ENCODE measurements around the gene ATOH8.

The ATOH8 gene

DNA sequence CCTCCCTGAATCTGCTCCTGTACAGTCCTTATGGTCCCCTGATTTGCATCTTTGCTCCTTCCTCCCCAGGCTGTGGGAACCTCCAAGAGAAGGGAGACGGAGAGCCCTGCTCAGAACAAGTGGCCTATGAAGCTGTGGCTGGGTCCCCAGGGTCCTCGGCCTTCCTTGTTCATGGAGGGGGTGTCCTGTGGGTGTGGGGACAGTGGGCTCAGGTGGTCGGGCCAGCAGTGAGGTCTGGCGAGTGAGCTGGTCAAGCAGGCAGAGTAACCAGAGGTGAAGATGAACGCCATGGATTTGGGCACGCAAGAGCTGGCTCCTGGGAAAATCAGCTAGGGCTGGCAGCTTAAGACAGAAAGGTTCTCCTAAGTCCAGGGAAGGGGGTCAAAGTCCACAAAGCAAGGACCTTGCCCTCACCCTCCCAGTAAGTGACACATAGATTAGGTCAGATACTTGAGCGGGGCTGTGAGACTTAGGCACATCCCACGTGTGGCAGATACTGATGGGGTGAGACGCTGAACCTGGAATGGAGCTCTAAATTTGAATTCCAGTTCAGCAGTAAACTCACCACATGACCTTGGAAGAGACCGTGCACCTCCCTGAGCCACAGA lies 34.8 kb upstream of the ATOH8 start:
- no peak for DNase-seq (ENCODE audit: low read depth)

DNA sequence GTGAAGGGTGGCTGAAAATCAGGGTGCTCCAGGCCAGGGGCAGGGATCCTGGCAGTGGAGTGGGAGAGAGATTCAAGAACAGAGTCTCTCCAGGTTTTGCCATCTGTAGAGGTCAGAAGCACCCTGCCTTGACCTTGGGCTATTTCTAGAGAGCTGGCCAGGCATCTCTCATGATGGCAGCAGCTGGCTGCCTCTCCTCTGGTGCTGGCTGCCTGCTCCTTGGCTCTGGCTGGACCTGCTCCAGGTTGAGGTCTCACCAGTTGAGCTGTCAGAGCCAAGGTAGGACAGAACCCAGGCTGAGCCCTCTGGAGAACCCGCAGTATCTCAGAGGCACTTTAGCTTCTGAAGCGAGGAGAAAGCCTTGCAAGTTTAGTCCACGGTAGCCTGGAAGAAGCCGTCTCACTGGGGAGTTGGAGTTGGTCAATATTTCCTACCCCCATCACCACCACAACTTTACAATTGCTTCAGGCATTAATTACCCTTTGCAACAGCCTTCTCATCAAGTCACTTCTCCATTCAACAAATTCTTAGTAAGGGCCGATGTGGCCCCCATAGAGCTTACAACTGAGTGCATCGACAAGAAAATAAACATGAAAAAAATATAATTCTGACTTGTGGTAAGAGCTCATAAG lies 34.1 kb upstream of the ATOH8 start:
- no peak for DNase-seq (ENCODE audit: low read depth)

DNA sequence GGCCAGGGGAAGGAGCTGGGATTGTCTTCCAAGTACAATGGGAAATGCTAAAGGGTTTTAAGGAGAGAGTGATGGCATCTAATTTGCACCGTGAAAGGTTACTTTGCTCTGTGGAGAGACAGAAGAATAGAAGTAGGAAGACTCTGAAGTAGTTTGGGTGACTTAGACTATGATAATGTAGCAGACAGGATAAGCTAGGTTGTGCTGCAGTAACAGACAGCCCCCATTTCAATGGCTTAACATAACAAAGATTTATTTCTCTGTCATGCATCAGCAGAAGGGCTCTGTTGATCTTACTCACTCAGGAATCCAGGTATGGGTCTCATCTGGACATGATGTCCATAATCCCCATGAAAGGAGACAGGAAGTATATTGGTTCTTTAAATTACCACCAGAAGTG lies 33.3 kb upstream of the ATOH8 start:
- no peak for DNase-seq (ENCODE audit: low read depth)

DNA sequence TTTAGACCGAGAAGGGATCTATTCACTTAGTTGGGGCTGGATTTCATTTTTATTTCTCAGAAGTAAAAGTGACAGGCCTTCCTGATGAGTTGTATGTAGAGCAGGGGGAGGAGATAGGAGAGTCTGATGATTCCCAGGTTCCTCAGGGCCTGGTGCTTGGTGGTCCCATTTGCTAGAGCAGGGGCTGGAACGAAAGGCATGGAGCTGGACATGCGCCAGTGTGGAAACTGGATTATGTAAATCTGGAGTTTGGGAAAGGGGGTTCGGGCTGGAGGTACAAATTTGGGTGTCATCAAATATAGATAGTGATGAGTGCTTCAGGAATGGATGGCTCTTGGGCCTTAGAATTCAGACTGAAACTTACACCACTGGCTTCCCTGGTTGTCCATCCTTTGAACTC lies 32.1 kb upstream of the ATOH8 start:
- DNase-seq (ENCODE audit: low read depth): no peak

DNA sequence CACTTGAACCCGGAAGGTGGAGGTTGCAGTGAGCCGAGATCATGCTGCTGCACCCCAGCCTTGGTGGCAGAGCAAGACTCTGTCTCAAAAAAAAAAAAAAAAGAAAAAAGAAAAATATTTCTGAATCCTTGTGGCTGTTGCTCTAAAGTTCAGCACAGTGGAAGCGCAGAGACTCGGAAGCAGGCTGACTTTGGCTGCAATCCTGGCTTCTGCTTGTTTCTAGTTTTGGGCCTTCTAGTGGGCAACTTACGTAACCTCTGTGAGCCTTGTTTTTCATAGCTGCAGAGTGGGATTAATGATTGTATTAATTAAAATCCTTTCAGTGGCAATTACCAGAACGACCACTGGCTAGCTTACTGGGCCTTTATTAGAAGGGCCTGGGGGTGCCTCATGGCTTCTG lies 31.3 kb upstream of the ATOH8 start:
- DNase-seq (ENCODE audit: low read depth): no peak

DNA sequence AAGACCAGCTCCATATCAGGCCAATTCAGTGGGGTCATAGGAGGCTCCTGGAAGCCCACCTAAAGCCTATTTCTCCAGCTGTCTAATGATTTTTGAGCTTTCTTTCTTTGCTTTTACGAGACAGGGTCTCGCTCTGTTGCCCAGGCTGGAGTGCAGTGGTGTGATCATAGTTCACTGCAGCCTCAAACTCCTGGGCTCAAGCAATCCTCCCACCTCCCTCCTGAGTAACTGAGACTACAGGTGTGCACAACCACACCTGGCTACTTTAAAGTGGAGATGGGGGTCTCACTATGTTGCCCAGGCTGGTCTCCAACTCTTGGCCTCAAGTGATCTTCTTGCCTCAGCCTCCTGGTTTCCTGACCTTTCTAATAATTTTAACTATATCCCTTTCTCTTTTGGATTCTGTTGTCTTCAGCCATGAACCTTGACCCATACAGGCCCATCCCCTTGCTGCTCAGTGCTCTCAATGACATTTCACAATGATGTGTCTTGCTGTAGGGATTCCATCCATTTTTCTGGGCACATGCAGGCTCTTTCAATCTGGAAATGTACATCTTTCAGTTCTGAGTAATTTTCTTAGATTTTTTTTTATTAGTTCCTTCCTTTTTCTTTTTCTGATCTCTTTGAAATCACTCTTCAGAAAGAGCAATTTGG lies 30.0 kb upstream of the ATOH8 start:
- no peak for DNase-seq (ENCODE audit: low read depth)

DNA sequence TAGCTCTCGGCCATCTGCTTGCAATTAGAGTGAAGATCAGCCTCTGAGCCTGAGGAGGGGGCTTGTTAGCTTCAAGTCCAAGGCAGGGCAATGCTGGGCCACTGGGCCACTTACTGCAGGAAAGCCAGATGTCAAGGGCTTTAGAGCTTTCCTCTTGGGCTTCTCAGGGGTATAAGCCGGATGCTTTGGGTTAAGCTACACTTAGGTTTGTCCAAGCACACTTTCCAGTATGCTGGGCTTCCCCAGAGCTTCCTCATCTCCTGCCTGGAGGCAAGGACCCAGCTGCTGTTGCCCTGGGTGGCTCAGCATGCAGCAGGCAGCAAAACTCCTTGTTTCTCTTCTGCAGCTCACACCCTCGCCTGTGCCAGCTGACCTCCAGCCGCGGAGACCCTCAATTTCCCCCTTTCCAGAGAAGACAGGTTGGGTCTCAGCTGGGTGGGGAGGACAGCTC lies 29.0 kb upstream of the ATOH8 start:
- no peak for DNase-seq (ENCODE audit: low read depth)

DNA sequence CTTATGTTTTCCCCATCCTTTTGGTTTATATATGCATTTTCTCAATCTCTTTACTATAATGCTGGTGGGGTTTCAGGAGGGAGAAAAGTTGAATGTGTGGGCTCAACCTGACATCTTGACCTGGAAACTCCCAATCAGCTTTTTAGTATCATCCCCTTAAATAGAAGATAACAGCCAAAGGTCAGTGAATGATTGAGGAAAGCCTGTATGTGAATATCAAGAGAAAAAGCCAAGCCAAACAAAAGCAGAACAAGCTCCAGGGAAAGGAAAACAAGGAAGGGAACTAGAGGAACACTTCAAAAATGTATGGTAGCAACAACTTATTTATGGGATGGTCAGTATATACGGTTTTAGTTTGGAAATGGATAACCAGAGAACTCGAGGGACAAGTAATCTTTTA lies 28.3 kb upstream of the ATOH8 start:
- DNase-seq (ENCODE audit: low read depth): no peak

DNA sequence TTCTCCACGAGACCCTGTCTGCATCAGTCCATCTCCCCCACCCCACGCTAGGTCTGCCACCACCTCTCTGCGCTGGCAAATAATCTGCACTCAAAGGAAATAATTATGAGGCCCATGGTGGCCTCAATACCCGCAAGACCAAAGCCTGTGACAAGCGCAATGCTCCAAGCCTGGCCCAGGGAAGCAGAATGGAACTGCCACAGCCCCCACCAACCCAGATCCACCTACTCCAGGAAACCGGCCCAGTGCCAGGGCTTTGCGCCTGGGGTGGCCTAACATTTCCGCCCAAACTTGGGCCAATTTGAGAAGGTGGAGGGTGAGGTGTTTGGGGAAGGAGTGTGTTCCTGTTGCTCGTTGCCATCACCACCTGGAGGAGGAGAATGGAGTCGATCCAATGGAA lies 26.0 kb upstream of the ATOH8 start:
- no peak for DNase-seq (ENCODE audit: low read depth)

DNA sequence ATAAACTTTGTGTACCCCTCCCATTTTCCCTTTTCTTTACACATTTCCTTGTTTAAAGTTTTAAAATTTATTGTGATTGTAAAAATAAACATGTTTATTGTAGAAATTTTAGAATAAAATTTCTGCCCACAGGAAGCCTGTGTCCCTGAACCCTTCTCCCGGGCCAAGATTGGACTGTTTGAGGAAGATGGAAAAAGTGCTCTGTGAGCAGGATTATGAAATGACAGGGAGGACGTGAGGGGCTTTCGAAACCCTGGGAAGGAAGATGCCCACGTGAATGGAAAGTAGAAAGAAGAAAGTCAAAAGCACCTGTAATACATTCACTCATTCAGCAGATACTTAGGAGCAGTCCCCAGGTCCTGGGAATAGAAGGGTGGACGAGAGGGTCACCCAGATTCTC lies 25.4 kb upstream of the ATOH8 start:
- DNase-seq (ENCODE audit: low read depth): no peak

DNA sequence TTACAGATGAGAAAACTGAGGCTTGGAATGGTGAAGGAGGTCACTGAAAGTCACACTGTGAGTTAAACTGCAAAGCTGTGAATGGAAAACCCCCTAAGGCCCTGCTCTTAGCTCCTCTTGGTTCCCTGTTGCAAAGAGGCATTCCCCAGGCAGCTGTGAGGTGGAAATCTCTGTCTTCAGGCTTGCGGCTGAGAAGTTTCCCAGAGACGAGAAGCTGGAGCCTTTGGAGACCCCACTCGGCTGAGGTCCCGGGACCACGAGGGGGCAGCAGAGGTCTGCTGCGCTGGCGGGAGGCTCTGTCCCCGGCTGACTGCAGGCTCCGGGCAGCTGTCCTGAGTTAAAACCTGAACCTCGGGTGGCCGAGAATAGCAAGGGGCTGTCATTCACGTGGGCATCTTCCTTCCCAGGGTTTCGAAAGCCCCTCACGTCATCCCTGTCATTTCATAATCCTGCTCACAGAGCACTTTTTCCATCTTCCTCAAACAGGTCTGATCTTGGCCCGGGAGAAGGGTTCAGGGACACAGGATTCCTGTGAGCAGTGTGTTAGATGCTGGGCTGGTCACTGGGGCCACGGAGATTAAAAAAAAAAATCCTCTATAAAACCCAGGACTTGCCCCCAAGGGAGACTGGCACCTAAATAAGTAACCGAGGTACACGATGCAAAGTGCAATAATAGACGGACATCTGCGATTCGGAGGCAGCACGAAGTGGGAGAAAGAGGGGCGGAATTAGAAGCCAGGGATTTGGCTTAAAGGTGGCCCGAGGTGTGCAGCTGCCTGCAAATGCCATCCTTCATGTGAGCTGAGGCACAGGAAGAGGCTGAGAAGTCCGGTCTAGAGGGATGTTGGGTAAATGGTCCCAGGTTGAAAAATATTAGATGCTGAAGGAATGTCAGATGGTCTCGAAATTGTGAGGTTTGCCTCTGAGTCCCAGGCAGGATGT lies 24.6 kb upstream of the ATOH8 start:
- peak; percentile 57 for DNase-seq (ENCODE audit: low read depth)

DNA sequence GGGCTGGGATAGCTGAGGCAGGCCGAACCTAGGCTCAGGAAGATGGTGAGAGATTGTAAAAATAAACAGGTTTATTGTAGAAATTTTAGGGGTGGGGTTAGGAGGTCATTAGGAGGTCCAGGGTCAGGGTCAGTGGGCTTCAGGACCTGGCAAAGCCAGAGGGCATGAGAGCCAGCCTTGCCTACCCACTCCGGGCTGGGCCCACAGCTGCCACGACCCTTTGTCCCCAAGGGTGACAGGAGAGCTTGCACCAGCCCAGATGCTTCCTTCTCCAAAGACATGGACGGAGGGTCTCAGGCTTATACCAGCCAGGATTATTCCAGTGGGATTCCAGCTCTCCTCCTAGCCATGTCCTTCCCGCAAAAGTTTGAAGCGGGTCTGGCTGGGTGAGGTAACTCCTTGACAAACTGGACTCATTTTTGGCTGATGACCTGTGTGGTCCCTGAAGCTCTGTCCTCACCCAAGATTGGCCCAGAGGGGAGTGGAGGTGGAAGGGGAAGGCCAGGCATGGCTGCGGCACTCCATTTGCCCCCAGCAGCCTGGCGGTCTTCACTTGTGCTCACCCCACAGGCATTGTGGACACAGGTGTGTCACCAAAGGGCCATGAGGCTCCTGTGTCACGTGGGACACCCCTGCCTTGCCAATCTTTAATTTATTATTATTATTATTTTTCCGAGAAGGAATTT lies 23.8 kb upstream of the ATOH8 start:
- no peak for DNase-seq (ENCODE audit: low read depth)

DNA sequence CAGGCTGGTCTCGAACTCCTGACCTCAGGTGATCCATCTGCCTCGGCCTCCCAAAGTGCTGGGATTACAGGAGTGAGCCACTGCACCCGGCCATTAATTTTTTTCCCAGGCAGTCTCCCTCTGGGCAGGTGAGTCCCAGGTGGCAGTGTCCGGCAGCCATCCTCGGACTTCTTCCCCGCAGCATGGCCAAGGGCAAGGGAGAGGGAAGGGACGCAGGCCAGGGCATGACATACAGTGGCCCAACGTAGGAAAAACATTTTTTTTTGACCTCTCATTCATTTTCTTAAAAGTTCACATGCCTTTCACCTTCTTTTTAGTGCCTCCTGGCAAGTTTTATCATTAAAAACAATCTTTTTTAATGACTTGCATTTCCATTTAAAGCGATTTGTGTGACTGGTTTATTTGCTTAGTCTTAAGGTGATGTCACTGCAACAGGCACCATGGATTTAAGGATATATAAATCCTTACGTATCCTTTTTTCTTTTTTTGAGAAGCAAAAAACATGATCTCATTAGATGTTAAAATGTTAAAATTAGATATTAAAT lies 23.0 kb upstream of the ATOH8 start:
- DNase-seq (ENCODE audit: low read depth): no peak

DNA sequence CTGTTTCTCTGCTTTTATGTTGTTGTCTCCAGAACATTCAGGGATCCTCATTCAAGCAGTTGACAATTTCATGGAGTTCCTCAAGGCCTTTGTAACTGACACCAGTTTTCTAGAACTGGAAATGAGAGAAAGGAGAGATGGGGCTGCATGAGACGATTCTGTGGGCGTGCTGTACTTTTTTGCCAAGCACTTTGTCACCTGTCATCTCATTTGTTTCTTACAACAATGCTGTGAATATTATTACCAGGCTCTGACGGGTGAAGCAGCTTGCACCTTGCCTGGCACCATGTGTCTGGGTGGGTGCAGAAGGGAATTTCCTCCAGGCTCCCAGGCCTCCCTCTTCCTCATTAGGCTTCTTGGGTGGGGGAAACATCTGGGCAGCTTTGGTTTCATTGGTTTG lies 22.2 kb upstream of the ATOH8 start:
- DNase-seq (ENCODE audit: low read depth): no peak

DNA sequence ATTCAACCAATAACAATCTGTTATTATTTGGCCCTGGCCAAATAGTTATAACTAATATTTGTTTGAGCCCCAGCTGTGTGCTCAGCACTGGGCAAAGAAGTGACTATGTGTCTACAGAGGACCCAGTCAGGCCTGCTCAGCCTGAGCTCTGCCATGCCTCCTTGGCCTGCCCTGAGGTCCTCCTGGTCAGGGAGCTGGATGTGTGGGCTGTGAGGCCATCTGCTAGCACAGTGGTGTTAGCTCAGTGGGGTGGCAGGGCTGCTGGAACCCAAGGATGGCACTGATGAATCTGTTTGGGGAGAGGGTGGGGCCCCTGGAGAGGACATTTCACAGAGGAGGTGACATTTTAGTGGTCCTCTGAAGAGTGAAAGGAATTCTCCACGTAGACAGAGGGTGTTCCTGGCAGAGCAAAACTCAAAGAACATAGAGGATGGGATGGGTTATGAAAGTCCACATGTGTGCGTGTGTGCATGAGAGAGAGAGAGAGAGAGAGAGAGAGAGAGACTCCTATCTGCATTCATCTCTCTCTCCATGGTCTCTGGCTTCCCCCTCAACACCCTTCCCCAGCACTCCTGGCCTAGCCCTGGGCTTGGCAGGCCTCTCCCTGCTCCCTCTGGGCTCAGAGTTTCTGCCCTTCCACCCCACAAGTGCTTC lies 21.2 kb upstream of the ATOH8 start:
- no peak for DNase-seq (ENCODE audit: low read depth)

DNA sequence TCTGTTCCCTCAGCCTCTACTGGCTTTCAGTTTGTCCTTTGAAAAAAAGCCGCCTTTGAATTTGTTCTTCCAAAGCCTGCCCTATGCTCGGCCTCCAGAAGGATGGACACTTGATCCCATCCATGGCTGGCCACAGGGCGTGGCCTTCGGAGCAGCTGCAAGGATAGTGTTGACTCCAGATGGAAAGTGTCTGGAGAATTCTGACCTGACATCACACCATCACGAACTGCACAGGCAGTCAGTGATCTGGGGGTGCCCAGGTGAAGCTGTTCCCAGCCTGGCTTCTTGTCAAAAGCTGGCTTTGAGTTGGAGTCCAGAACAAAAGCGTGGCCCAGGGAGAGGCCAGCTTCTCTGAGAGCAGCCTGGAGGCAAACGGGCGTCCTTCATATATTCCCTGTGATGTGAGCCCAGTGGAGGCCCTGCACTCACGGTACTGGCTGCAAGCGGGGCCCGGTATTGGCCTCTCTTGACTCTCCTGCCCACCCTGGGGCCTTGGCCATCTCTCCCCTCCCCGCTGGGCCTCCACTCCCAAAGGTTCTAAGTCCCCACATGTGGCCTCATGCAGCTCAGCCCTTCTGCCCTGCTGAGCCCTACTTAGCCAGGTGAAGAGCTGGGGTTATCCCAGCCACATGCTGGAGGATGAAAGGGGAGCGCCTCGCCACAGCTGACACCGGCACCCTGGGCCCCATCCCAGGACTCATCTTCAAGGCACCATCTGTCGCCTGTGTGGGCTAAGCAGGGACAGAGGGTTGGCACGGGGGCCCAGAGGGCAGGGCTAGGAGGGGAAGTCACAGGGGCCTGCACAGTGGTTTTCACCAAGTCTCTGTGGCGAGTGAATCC lies 20.4 kb upstream of the ATOH8 start:
- DNase-seq (ENCODE audit: low read depth): no peak

DNA sequence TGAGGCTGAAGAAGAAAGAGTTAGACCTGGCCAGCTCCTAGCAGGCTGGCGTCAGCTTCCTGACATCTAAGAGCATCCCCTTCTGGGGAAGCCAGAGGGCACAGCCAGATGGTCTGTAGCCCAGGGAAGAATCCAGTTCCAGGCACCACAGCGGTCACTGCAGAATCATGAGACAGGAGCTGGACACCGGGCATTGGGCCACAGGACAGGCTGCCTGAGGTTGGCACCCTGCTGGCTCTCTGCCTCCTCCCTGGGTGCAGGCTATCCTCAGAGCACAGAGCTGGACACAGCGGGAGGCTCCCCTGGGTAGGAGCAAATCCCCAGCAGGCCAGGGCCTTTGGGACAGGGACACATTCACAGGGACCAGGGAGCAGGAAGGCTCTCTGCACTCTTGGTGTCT lies 19.8 kb upstream of the ATOH8 start:
- DNase-seq (ENCODE audit: low read depth): no peak

DNA sequence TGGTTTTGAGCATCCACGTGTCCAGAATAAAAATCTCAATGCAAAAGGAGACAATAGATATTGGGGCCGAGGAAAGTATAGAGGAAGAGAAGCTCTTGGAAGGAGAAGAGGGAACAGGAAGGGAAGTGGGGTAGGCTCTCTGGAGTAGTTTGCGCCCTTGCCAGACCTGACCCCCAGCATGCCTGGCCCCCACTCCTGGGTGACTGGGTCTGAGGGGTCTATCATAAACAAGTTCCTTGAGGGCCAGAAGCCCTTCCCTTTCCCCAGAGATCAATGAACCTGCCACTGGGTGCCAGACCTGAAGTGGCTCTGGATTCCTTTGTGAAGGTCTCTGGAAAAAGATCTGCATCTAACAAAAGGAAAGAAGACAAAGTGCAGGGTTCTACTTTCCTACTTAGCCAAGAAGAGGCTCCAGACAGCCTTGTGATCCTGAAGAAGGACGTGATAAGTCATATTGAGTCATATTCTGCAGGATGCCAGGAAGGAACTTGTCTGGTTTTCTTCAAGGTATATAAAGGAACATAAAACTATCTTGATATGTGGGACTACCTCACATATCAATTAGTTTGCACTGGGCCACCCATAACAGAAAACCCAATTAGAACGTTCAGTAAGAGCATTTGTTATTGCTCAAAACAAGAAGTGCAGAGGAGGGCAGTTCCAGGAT lies 18.7 kb upstream of the ATOH8 start:
- DNase-seq (ENCODE audit: low read depth): no peak

DNA sequence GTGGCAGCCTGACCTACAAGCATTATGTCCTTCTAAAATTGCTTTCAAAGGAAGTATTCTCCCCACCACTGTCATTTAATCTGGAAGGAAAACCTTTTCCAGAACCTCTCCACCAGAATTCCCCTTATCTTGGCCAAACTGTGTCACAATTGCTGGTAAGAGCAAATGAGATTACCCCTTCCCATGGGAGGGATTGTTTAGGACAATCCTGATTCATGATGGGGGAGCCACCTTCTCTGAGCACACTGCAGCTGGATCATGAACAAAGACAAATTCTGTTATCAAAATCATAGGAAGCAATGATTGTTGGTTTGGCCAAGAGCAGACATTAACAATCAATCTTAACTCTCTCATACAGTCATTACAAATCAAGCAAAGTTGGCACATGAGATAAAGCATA lies 18.1 kb upstream of the ATOH8 start:
- no peak for DNase-seq (ENCODE audit: low read depth)
